Measurements from ENCODE around the gene ABCA12.

ABCA12 gene

DNA sequence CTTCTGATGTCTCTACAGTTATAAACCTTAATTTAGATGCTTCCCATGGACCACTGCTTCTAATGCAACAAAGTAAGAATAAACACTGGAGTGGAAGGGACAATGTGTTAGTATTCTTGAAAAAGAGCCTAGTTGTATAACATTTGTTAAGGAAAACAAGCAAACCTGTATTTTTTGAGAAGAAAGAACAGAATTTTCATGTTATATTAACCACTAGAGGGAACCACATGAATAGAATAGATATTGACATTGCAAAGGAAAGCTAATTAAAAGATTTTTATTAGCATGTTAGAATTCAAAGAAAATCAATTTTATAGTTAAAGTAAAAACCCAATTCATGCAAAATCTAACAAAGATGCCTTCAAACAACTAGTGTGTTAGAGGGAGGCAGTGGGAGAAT is 177.7 kb downstream of the ABCA12 start:
- TF ChIP-seq CTCF (IDR thresholded peaks at IDR 0.05; ENCODE audit: low read depth, low read length), result no peak
- TF ChIP-seq, protein P1, sequence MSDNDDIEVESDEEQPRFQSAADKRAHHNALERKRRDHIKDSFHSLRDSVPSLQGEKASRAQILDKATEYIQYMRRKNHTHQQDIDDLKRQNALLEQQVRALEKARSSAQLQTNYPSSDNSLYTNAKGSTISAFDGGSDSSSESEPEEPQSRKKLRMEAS (IDR thresholded peaks at IDR 0.05; ENCODE audit: low read depth, low read length), result no peak
- no peak for DNase-seq (ENCODE audit: low read depth)
- H3K4me3 ChIP-seq (ENCODE audit: low read depth, low read length), result no peak overlapping the region

DNA sequence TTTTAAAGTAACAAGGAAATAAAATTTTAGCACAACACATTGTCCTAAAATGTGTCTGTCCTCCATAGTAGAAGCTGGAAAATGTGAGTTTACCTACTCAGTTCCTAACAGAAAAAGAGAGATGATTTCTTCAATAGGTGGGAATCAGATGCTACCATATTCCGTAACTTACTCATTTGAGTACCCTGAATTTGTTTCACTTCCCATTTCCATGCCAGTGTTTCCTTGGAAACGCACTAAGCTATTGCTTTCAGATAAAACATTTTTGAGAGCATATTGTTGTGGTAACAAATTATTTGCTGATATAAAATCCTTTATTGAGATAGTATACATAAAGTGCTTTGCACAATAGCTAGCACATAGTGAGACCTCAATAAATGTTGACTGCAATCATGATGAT is 191.5 kb downstream of the ABCA12 start:
- no peak overlapping the region for H3K4me3 ChIP-seq (ENCODE audit: low read depth, low read length)
- no peak for DNase-seq (ENCODE audit: low read depth)
- TF ChIP-seq CTCF (IDR thresholded peaks at IDR 0.05; ENCODE audit: low read depth, low read length) (no peak), POLR2A (IDR thresholded peaks at IDR 0.05; ENCODE audit: extremely low read depth, insufficient read length) (no peak), MYC (IDR thresholded peaks at IDR 0.05; ENCODE audit: low read depth, low read length) (no peak)
- TF ChIP-seq, protein P1 (IDR thresholded peaks at IDR 0.05; ENCODE audit: low read depth, low read length), result no peak

DNA sequence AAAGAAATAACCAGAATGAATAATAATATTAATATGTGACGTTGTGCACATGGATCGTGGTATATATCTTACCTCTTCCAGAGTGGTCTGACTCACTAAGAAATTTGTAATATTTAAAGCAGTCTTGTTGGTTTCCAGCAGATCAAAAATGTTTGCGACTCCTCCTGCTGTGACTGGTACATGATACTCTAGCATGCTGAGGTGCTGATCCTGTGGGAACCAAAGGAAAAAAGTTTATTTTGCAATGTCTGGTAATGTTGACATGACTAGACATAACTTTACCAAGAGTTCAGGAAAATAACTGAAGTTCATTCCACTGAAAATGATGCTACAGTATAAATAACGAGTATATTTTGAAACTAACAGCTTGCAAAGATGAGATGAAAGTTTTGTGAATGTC is 204.4 kb downstream of the ABCA12 start:
- TF ChIP-seq MYC (IDR thresholded peaks at IDR 0.05; ENCODE audit: low read depth, low read length), result no peak

DNA sequence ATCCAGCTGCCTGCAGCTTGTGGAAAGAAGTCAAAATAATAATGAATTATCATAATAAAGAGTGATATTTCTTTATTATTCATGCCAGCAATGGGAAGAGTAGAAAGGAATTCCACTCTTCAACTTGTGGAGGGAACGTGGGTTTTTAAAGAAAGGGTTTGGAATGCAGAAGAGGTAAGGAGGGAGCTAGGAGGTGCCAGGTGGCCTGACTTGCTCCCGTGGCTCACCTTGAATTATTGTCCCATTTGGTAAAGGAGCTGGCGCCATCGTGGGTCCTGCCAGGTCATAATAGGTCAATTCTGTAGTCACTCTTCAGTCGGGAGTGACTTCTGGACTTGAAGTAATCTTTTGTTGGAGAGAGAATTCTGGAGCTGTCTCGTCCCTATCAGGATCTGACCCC is 233.8 kb downstream of the ABCA12 start:
- DNase-seq (ENCODE audit: low read depth), result no peak
- no peak overlapping the region for H3K4me3 ChIP-seq (ENCODE audit: low read depth, low read length)
- TF ChIP-seq, protein P1 (IDR thresholded peaks at IDR 0.05; ENCODE audit: low read depth, low read length), result no peak
- TF ChIP-seq POLR2A (IDR thresholded peaks at IDR 0.05; ENCODE audit: extremely low read depth, insufficient read length) (no peak), CTCF (IDR thresholded peaks at IDR 0.05; ENCODE audit: low read depth, low read length) (no peak), MYC (IDR thresholded peaks at IDR 0.05; ENCODE audit: low read depth, low read length) (no peak)

More for the DNA sequence above, 204.4 kb downstream of the ABCA12 start:
- no peak overlapping the region for H3K4me3 ChIP-seq (ENCODE audit: low read depth, low read length)
- DNase-seq (ENCODE audit: low read depth), result no peak

DNA sequence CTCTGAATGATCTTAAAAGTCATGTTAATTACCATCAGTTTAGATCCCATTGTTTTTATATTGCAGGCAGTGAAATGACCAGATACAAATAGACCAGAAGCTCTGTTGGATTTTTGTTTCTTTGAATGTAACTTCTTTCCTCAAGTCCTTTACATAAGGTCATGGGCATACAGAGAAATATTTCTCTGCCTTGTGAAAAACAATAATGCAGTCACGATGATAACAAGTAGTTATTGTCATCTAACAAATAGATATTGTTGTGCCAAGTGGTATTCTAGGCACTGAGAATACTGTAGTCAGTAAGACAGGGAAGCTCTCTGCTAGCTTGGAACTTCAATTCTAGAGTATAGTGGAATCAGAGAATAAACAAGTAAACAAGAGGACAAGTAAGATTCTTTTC is 234.2 kb downstream of the ABCA12 start:
- H3K4me3 ChIP-seq (ENCODE audit: low read depth, low read length), result no peak overlapping the region
- no peak for DNase-seq (ENCODE audit: low read depth)
- TF ChIP-seq CTCF (IDR thresholded peaks at IDR 0.05; ENCODE audit: low read depth, low read length), result no peak
- TF ChIP-seq POLR2A (IDR thresholded peaks at IDR 0.05; ENCODE audit: extremely low read depth, insufficient read length), result no peak
- TF ChIP-seq MYC (IDR thresholded peaks at IDR 0.05; ENCODE audit: low read depth, low read length), result no peak
- TF ChIP-seq, protein P1 (IDR thresholded peaks at IDR 0.05; ENCODE audit: low read depth, low read length), result no peak

DNA sequence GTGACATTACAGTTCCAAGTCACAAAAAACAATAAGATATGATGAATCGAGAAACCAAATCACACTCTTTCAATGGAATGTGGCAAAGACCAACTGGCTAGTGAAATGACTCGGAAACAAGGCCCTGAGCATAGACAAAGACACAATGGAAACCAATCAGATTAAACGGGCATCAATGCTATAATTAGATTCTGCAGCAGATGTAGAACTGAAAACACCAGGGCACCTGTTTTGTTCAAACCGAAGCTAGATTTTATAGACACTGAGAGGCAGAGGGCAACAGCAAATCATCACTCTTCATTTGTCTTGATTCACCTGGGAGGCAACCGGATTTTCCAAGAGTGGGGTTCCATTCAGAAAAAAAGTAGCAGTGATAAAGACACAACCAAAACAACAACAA is 236.1 kb downstream of the ABCA12 start:
- no peak overlapping the region for H3K4me3 ChIP-seq (ENCODE audit: low read depth, low read length)
- TF ChIP-seq, protein P1 (IDR thresholded peaks at IDR 0.05; ENCODE audit: low read depth, low read length), result no peak
- TF ChIP-seq MYC (IDR thresholded peaks at IDR 0.05; ENCODE audit: low read depth, low read length), result no peak
- TF ChIP-seq CTCF (IDR thresholded peaks at IDR 0.05; ENCODE audit: low read depth, low read length), result no peak
- no peak for TF ChIP-seq POLR2A (IDR thresholded peaks at IDR 0.05; ENCODE audit: extremely low read depth, insufficient read length)
- DNase-seq (ENCODE audit: low read depth), result no peak

All from NB4 (cell line).